GM18858 (cell line): Measurements from ENCODE around the gene PRKD1.

Experiments used
- ATAC-seq: cut with Tn5 transposase; IDR thresholded peaks from one replicate; pipeline ENCODE4 v1.9.1; 2021; ENCODE audit not compliant: unreplicated experiment

Gene PRKD1

GRCh38 chr14:29684926-29685325 lies 242.7 kb downstream of the PRKD1 start:
- ATAC-seq, result no peak

GRCh38 chr14:29682789-29683188 lies 244.9 kb downstream of the PRKD1 start:
- ATAC-seq, result no peak

GRCh38 chr14:29681316-29681715 lies 246.3 kb downstream of the PRKD1 start:
- ATAC-seq, result no peak

GRCh38 chr14:29674566-29675285 lies 252.9 kb downstream of the PRKD1 start:
- ATAC-seq, result no peak

- no peak for ATAC-seq
Observed at GRCh38 chr14:29672831-29673230, 254.8 kb downstream of the PRKD1 start.

- no peak for ATAC-seq
Observed at GRCh38 chr14:29671034-29671433, 256.6 kb downstream of the PRKD1 start.

- no peak for ATAC-seq
Observed at GRCh38 chr14:29668201-29668600, 259.4 kb downstream of the PRKD1 start.

- no peak for ATAC-seq
Observed at GRCh38 chr14:29664515-29664914, 263.1 kb downstream of the PRKD1 start.

GRCh38 chr14:29663281-29663801 lies 264.3 kb downstream of the PRKD1 start:
- ATAC-seq, result no peak

GRCh38 chr14:29654901-29655550 lies 272.6 kb downstream of the PRKD1 start:
- no peak for ATAC-seq

GRCh38 chr14:29653303-29653702 lies 274.3 kb downstream of the PRKD1 start:
- ATAC-seq, result no peak

- ATAC-seq, result no peak
Observed at GRCh38 chr14:29652571-29652970, 275.1 kb downstream of the PRKD1 start.

- no peak for ATAC-seq
Observed at GRCh38 chr14:29650554-29651269, 276.9 kb downstream of the PRKD1 start.

- no peak for ATAC-seq
Observed at GRCh38 chr14:29649170-29649569, 278.5 kb downstream of the PRKD1 start.

GRCh38 chr14:29648045-29648444 lies 279.6 kb downstream of the PRKD1 start:
- no peak for ATAC-seq

GRCh38 chr14:29645117-29645516 lies 282.5 kb downstream of the PRKD1 start:
- no peak for ATAC-seq

- ATAC-seq, result no peak
Observed at GRCh38 chr14:29643433-29644211, 284.0 kb downstream of the PRKD1 start.

GRCh38 chr14:29637411-29637810 lies 290.2 kb downstream of the PRKD1 start:
- ATAC-seq, result no peak

- no peak for ATAC-seq
Observed at GRCh38 chr14:29636870-29637269, 290.8 kb downstream of the PRKD1 start.

GRCh38 chr14:29630566-29631160 lies 297.0 kb downstream of the PRKD1 start:
- no peak for ATAC-seq

- ATAC-seq, result no peak
Observed at GRCh38 chr14:29629839-29630238, 297.8 kb downstream of the PRKD1 start.
